IPS DF 4.7 (cell line): ENCODE results near the gene PRDM16.
"Not testable (repeated sequence)": the region's sequence is repeated elsewhere in the genome, so short reads cannot be mapped to it uniquely, and the experiment has no call there.

Experiments used
- DNase-seq: peaks from one replicate; pipeline ENCODE4 v3.0.0-alpha.2; 2013; ENCODE audit warnings: low spot score; ENCODE audit errors: extremely low read depth

Gene PRDM16

GRCh38 chr1:3226191-3226590, 157.2 kb downstream of the PRDM16 start:
- no peak for DNase-seq

- no peak for DNase-seq
These were observed 157.8 kb downstream of the PRDM16 start for GRCh38 chr1:3226701-3227350.

- no peak for DNase-seq
These were observed 158.3 kb downstream of the PRDM16 start for GRCh38 chr1:3227351-3227704.

- DNase-seq, result no peak
These were observed 158.9 kb downstream of the PRDM16 start for GRCh38 chr1:3227893-3228292.

GRCh38 chr1:3229081-3229725, 160.2 kb downstream of the PRDM16 start:
- no peak for DNase-seq

GRCh38 chr1:3230553-3230952, 161.6 kb downstream of the PRDM16 start:
- no peak for DNase-seq

- DNase-seq, result no peak
These were observed 162.2 kb downstream of the PRDM16 start for GRCh38 chr1:3231245-3231644.

- no peak for DNase-seq
These were observed 162.8 kb downstream of the PRDM16 start for GRCh38 chr1:3231826-3232225.

GRCh38 chr1:3233031-3233430, 164.0 kb downstream of the PRDM16 start:
- no peak for DNase-seq

GRCh38 chr1:3233551-3233950, 164.5 kb downstream of the PRDM16 start:
- DNase-seq, result no peak

- DNase-seq, result no peak
These were observed 165.3 kb downstream of the PRDM16 start for GRCh38 chr1:3234281-3234680.

GRCh38 chr1:3234956-3235355, 166.0 kb downstream of the PRDM16 start:
- no peak for DNase-seq

- no peak for DNase-seq
These were observed 166.5 kb downstream of the PRDM16 start for GRCh38 chr1:3235496-3235895.

- no peak for DNase-seq
These were observed 167.4 kb downstream of the PRDM16 start for GRCh38 chr1:3236361-3236760.

- no peak for DNase-seq
These were observed 168.0 kb downstream of the PRDM16 start for GRCh38 chr1:3236955-3237354.

GRCh38 chr1:3237570-3237969, 168.6 kb downstream of the PRDM16 start:
- no peak for DNase-seq

GRCh38 chr1:3237994-3238702, 169.1 kb downstream of the PRDM16 start:
- DNase-seq, result no peak

- DNase-seq, result no peak
These were observed 169.8 kb downstream of the PRDM16 start for GRCh38 chr1:3238703-3239278.

GRCh38 chr1:3239991-3240390, 171.0 kb downstream of the PRDM16 start:
- not testable (repeated sequence) for DNase-seq

GRCh38 chr1:3240524-3241235, 171.7 kb downstream of the PRDM16 start:
- no peak for DNase-seq

- DNase-seq, result no peak
These were observed 172.2 kb downstream of the PRDM16 start for GRCh38 chr1:3241236-3241550.
